GM18505 (cell line): Measurements from ENCODE around the gene CTRB2.
"Not testable (repeated sequence)": the region's sequence is repeated elsewhere in the genome, so short reads cannot be mapped to it uniquely, and the experiment has no call there.

ENCODE experiments used
- ATAC-seq: cut with Tn5 transposase; IDR thresholded peaks from one replicate; pipeline ENCODE4 v1.9.1; 2021; ENCODE audit not compliant: unreplicated experiment
- POLR2A ChIP-seq: IDR thresholded peaks from 4 replicates; pipeline ENCODE4 v1.6.1; 2011; ENCODE audit warnings: borderline replicate concordance; ENCODE audit not compliant: insufficient read depth, insufficient read length; ENCODE audit errors: extremely low read depth

The CTRB2 gene

GRCh38 chr16:75227361-75228142 lies 20.6 kb upstream of the CTRB2 start:
- no peak for ATAC-seq
- no peak for TF ChIP-seq POLR2A

- no peak for ATAC-seq
- no peak for TF ChIP-seq POLR2A
These were observed 19.8 kb upstream of the CTRB2 start for GRCh38 chr16:75226550-75227360.

- TF ChIP-seq POLR2A, result no peak
- ATAC-seq, result no peak
These were observed 18.9 kb upstream of the CTRB2 start for GRCh38 chr16:75225678-75226515.

GRCh38 chr16:75225092-75225491 lies 18.1 kb upstream of the CTRB2 start:
- no peak for TF ChIP-seq POLR2A
- no peak for ATAC-seq

GRCh38 chr16:75224306-75225082 lies 17.5 kb upstream of the CTRB2 start:
- no peak for ATAC-seq

GRCh38 chr16:75223129-75223528 lies 16.2 kb upstream of the CTRB2 start:
- not testable (repeated sequence) for ATAC-seq

More at GRCh38 chr16:75224306-75225082, 17.5 kb upstream of the CTRB2 start:
- no peak for TF ChIP-seq POLR2A

GRCh38 chr16:75222271-75222783 lies 15.4 kb upstream of the CTRB2 start:
- no peak for ATAC-seq
- TF ChIP-seq POLR2A, result no peak

- no peak for ATAC-seq
- no peak for TF ChIP-seq POLR2A
These were observed 12.9 kb upstream of the CTRB2 start for GRCh38 chr16:75219838-75220237.

- TF ChIP-seq POLR2A, result no peak
- no peak for ATAC-seq
These were observed 12.1 kb upstream of the CTRB2 start for GRCh38 chr16:75219088-75219487.

- ATAC-seq, result peak; percentile 69
- no peak for TF ChIP-seq POLR2A
These were observed 11.5 kb upstream of the CTRB2 start, which contains the start of gene CTRB1 for GRCh38 chr16:75218256-75219076. CTRB1 (plus strand) TSS chr16:75218988; CDS start chr16:75219008, 20 bp downstream.

GRCh38 chr16:75217389-75217851 lies 10.5 kb upstream of the CTRB2 start:
- no peak for TF ChIP-seq POLR2A
- no peak for ATAC-seq
